GM21360 (cell line): ENCODE data around the gene SEC14L3.

Experiments used
- ATAC-seq: cut with Tn5 transposase; IDR thresholded peaks from one replicate; pipeline ENCODE4 v1.9.1; 2021; ENCODE audit warnings: mild to moderate bottlenecking, moderate library complexity; ENCODE audit not compliant: unreplicated experiment

The SEC14L3 gene

DNA sequence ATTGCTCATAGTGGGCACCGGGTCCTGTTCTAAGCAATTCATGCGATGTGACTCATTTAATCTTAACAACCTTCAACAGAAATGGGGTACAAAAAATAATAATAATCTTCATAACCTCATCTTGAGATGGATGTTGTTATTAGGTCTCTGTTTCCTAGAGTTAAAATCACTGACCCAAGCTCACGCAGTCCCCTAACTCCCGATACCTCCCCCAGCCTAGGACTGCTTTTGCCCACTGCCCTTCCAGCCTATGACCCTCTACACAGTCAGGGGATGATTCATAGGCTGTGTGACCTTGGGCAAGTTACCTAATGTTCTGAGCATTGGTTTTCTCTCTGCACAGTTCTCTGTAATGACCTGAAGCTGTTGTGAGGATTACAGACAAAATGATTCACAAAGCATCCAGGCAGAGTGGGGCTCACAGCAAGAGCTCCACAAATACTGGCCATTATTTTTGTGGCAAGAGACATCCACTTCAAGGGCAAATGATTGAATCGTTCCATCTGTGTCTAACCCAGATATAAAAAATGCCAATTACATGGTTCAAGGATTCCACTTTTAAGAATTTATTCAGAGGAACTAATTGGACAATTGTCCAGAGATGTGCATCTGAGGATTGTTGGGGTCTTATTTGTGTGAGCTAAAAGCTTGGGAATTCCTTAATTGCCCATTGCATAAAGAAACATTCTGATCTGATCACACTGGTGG, 26.2 kb downstream of the SEC14L3 start:
- no peak for ATAC-seq

- ATAC-seq: no peak
Measured at GRCh38 chr22:30444632-30445437, 27.0 kb downstream of the SEC14L3 start.

DNA sequence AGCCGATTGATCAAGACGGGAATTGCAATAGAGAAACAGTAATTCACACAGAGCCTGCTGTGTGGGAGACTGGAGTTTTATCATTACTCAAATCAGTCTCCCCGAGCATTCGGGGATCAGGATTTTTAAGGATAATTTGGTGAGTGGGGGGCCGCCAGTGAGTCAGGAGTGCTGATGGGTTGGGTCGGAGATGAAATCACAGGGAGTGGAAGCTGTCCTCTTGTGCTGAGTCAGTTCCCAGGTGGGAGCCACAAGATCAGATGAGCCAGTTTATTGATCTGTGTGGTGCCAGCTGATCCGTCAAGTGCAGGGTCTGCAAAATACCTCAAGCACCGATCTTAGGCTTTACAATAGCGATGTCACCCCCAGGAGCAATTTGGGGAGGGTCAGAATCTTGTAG, 30.7 kb downstream of the SEC14L3 start:
- ATAC-seq: no peak

GRCh38 chr22:30439836-30440235, 32.0 kb downstream of the SEC14L3 start:
- ATAC-seq: no peak

DNA sequence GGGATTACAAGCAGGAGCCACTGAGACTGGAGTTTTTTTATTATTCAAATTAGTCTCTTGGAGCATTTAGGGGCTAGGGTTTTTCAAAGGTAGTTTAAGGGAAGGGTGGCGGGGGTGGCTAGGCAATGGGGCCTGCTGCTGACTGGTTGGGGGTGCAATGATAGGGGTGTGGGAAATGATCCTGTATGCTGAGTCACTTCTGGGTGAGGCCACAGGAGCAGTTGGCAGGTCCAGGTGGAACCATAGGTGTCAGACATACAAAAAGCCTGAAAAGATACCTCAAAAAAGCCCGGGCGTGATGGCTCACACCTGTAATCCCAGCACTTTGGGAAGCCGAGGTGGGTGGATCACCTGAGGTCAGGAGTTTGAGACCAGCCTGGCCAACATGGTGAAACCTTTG, 32.6 kb downstream of the SEC14L3 start:
- no peak for ATAC-seq

DNA sequence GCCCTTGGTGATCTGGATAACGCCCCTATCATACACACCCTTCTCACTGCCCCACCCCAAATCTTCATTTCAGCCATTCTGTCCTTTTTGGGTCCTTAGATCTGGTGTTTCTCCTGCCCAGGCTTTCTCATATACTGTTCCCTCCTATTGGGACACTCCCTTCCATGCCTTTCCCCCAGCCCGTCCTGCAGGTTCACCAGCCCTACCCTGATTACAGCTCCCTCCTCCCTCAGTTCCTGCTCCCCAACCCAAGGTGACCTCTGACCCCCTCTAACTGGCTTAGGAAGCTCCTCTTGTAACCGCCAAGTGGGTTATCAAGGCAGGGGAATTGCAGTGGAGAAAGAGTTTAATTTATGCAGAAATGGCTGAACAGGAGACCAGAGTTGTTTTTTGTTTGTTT, 33.3 kb downstream of the SEC14L3 start:
- no peak for ATAC-seq

DNA sequence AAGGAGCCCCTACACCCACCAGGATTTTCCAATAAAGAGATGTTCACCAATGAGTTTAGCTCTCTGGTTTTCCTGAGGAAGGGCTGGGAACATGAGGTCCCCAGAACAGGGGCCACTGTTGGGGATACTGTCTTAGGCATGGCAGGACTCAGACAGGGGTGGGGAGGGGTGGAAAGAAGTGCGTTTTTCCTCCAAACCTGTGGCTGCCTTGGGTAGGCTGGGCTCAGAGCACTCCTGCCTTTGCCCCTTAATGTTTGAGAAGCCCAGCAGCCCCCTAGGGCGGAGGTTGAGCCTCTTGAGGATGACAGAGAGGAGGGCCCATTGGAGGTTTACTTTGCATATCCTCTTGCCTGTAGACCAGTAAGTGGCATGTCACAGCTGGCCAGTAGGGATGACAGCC, 35.6 kb downstream of the SEC14L3 start:
- no peak for ATAC-seq

DNA sequence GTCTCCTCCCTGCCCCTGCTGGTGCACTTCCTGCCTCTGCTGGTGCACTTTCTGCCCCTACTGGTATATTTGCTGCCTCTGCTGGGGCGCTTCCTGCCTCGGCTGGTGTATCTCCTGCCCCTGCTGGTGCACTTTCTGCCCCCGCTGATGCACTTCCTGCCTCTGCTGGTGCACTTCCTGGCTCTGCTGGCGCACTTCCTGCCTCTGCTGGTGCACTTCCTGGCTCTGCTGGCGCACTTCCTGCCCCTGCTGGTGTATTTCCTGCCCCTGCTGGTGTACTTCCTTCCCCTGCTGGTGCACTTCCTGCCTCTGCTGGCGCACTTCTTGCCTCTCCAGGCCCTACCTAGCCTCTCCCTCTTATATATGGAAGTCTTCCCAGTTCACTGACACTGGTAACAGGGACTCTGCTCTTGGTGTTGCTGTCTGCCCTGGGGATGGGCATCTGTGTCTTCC, 36.1 kb downstream of the SEC14L3 start:
- no peak for ATAC-seq

- ATAC-seq: no peak
Measured at GRCh38 chr22:30434843-30435242, 37.0 kb downstream of the SEC14L3 start.

DNA sequence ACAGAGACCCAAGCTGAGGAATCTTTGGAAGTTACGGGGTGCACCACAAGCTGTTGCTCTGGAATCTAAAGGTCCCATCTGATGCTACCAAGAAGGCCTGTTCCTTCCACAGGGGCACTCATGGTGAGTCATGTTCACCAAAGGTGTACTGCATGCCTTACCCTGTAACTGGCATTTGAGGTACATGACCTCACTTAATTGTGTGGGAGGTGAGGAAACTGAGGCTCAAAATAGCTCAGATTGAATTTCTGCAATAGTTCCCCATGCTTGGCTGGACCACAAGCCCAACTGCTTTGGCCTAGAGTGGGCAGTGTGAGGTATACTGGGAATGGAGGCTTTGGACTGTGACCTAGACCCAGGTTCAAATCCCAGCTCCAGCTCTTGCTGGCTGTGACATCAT, 38.0 kb downstream of the SEC14L3 start:
- no peak for ATAC-seq

- no peak for ATAC-seq
Measured at GRCh38 chr22:30433227-30433626, 38.6 kb downstream of the SEC14L3 start.

DNA sequence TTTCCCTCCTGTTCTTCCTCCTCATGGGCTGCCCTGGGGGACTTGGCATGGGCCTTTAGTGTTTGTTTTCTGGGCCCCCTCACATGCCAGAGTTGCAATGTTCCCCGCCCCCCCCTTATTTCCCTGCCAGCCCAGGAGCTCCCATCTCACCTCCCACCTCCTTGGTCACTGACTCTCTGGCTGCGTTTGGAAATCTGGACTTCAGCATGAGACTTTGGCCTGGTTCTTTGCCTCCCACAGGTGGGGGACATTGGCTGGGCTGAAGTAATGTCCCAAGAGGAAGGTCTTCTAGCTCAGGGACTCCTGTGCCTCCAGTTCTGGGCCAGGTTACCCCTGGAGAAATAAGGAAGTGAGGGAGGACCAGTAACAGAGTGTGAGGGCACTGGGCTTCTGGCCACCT, 39.3 kb downstream of the SEC14L3 start:
- ATAC-seq: no peak

DNA sequence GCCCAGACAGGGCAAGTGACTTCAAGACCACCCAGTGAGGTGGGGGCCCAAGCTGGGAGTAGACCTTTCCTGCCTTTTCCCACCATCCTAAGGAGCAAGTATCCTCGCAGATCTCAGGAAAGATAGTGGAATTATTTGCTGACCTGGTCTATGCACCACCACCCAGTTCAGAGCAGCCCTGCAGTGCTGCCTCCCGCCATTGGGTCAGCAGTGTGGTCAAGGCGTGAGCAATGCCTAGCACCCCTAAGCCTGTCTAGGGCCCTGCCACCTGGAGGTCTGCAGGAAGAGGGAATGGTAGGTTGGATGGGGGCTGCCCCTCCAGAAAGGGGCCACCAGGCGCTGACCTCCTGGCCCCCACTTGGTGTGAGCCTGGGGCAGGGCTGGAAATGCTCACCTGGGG, 39.7 kb downstream of the SEC14L3 start:
- no peak for ATAC-seq

- ATAC-seq: no peak
Measured at GRCh38 chr22:30430933-30431332, 40.9 kb downstream of the SEC14L3 start.

DNA sequence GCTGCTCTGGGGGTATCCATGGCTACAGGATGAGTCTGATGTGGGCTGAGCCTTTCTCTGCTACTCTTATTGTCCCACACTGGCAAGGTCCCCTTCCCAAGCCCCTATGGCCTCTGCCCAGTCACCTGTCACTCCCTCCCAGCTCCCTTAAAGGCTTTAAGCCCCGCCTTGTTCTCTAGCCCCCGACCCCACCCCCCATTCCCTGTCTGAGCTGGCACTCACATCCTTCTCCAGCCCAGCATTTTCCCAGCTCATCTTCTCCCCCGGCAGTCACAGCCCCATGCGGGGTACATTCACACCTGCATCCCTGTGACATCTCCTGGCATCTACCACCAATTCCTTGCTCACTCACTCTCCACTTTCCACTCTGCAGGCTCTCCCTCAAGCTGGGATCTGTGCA, 41.9 kb downstream of the SEC14L3 start:
- ATAC-seq: no peak

- ATAC-seq: no peak
Measured at GRCh38 chr22:30427871-30428270, 43.9 kb downstream of the SEC14L3 start.

DNA sequence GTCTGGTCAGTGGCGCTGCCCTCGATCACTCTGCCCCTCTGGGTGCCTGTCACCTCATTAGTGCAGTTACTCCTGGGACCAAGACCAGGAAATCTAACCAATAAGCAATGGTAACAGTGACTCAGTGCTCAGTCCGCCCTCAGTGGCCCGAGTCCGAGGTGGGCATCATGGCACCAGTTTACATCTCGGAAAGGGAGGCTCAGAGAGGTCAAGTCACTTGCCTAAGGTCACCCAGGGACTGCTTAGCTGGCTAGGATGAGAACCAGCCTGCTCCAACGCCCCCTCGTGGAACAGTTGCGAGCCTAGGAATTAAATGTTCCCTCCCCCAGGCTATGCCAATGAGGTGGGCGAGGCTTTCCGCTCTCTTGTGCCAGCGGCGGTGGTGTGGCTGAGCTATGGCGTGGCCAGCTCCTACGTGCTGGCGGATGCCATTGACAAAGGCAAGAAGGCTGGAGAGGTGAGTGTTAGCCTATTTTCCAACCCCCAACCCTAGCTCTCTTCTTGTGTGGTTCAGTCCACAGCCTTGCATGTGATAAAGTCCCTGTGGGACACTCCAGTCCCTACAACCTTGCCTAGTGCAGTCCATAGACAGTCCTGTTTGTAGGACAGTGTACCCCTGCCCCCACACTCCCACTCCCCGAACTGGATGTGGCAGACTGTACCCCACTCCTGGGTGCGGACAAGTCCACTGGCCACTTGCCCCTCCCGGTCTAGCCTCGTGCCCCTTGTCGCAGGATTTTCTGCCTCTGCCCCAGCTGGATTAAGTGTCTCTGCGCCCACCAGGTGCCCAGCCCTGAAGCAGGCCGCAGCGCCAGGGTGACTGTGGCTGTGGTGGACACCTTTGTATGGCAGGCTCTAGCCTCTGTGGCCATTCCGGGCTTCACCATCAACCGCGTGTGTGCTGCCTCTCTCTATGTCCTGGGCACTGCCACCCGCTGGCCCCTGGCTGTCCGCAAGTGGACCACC, 45.1 kb downstream of the SEC14L3 start:
- no peak for ATAC-seq

DNA sequence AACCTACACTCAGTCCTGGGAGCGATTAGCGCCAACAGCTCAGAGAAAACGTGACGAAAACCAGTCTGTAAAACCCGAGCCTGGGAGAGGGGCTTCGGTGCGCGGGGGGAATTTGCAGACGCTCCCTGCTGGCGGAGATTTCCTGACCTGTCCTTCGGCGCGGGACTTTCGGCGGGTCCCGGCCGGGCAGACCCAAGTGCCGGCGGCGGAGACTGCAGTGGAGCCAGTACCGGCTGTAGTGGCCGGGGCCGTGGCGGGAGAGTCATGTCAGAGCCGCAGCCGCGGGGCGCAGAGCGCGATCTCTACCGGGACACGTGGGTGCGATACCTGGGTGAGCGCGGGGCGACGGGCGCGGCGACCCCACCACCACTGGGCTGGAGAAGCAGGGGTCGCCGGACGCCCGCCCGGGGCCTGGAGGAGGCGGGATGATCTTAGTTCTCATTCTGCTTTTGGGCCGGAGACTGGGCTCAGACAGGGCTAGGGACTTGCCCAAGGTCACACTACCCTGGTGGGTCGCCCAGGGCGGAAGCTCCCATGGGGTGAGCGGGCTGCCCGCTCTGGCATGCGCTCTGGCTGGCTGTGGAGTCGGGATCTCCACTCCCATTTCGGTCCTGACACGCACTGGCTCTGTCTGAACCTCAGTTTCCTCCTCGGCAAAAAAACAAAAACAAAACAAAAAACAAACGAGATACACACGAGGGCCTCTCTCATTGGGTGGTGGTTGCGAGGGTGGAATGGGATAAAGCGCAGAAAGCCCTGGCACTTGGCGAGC, 46.0 kb downstream of the SEC14L3 start, which contains the start of gene MTFP1:
Gene MTFP1, plus strand, starts transcription at position 153 of the 772 bp plus-strand sequence. Its CDS starts 112 bp downstream, at position 265.
- ATAC-seq: no peak

DNA sequence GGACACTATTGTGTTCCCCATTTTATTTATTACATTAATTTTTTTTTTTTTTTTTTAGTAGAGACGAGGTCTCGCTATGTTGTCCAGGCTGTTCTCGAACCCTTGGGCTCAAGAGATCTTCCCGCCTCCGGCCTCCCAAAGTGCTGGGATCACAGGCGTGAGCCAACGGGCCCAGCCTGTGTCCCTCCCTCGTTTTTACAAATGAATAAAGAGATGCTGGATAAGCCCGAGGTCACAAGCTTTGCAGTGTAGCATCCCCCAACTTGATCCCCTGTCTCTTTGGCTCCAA, 46.5 kb downstream of the SEC14L3 start:
- no peak for ATAC-seq

DNA sequence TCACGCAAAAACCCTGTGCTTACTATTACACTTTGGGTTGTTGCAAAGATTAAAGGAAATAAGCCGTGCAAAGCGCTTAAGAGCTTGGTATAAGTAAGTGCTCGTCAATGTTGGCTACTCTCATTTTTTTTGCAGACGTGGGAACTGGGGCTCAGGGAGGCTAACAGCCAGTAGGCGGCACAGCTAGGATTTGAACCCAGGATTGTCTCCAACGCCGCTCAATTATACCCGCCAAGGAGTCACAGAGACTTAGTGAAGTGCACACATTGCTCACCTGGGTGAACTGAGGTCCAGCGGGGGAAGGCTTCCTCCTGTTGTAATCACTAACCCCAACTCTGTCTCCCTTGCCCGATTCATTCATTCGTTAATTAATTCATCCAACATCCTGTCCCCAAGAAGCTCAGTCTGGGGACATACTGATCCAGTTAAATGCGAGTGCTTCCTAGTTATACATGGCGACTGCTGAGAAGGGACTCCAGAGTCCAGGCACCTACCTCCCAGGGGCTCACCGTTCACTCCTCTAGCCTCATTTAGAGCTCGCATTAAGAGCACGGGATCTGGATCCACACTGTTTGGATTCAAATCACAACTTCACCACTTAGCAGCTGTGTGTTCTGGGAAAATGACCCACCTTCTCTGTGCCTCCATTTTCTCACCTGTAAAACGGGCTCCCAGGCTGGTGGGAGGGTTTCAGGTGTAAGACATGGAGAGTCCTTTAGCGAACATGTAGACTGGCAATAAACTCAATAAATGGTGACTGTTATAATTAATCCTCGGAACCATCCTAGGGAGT, 47.1 kb downstream of the SEC14L3 start:
- ATAC-seq: no peak
